A549 (cell line): Measurements from ENCODE around the gene PLSCR5. TPM values are rescaled to one million over a fixed set of nuclear protein-coding genes. Genes with fewer than 3 reads are reported as not detected.

ENCODE experiments used
- ATAC-seq, 2 experiments: fragments of 200-7000 bp in 1 of 2; fragments of >200 bp in 1 of 2; cut with Nextera tagmentation in 1 of 2; cut with Tn5 transposase in 1 of 2; 3 replicates each; pipeline versions ENCODE4 v1.8.0 to v1.9.1; 2018 to 2020; ENCODE audit warnings: mild to moderate bottlenecking in 1 of 2, moderate library complexity in 1 of 2
- CTCF ChIA-PET: fragments of 300-600 bp; sonication (Branson Sonifier 250); formaldehyde crosslinking; extraction: SDS; loops from one replicate; lab custom pipeline; 2021; ENCODE audit warnings: antibody characterized with exemption, inconsistent platforms; lab: Yijun Ruan, JAX
- POLR2A ChIA-PET: fragments of 350-600 bp; formaldehyde crosslinking; extraction: SDS; loops from one replicate; lab custom pipeline; 2021; ENCODE audit warnings: antibody characterized with exemption, inconsistent platforms; lab: Yijun Ruan, JAX
- DNase-seq, 2 experiments: peaks; one replicate each; pipeline versions ENCODE4 v3.0.0 to v3.0.0-alpha.2; 2011 to 2016; ENCODE audit warnings: low read depth in 1 of 2, low spot score in 1 of 2
- FAIRE-seq: peaks from 2 replicates; lab custom pipeline; 2011; peaks lifted over from hg19 to GRCh38; lab: Jason Lieb, UNC
- H3K27ac ChIP-seq, 2 experiments: fragments of >200 bp; sonication (Bioruptor Twin); formaldehyde crosslinking; 3 replicates each; pipeline ENCODE4 v1.5.1; 2016 to 2017
- H3K4me1 ChIP-seq: fragments of >200 bp; sonication (Bioruptor Twin); formaldehyde crosslinking; 3 replicates; pipeline ENCODE4 v1.6.1; 2016
- H3K4me2 ChIP-seq: fragments of >200 bp; sonication (Bioruptor Twin); formaldehyde crosslinking; 3 replicates; pipeline ENCODE4 v1.6.1; 2016
- H3K4me3 ChIP-seq: fragments of >200 bp; sonication (Bioruptor Twin); formaldehyde crosslinking; 3 replicates; pipeline ENCODE4 v1.5.1; 2016
- H3K9me3 ChIP-seq: fragments of >200 bp; sonication (Bioruptor Twin); formaldehyde crosslinking; 3 replicates; pipeline ENCODE4 v1.6.1; 2016
- ATOH8 ChIP-seq: fragments of 250-450 bp; sonication (Bioruptor Pico); IDR thresholded peaks from 2 replicates; pipeline ENCODE4 v1.5.0; 2020; ENCODE audit warnings: low read depth, mild to moderate bottlenecking, moderate library complexity
- BHLHE40 ChIP-seq: IDR thresholded peaks from 2 replicates; pipeline ENCODE4 v1.6.1; 2012; ENCODE audit warnings: low read depth, low read length, inconsistent platforms
- CHD2 ChIP-seq: fragments of 150-350 bp; IDR thresholded peaks from 2 replicates; pipeline ENCODE4 v1.6.1; 2014; ENCODE audit warnings: low read length; ENCODE audit not compliant: partially characterized antibody
- CTCF ChIP-seq: fragments of >200 bp; sonication (Bioruptor Twin); formaldehyde crosslinking; IDR thresholded peaks from 3 replicates; pipeline ENCODE4 v1.5.1; 2016
- E2F6 ChIP-seq: IDR thresholded peaks from 2 replicates; pipeline ENCODE4 v1.6.1; 2012; ENCODE audit warnings: low read depth, borderline replicate concordance
- EP300 ChIP-seq, 2 experiments: fragments of >200 bp; sonication (Bioruptor Twin); formaldehyde crosslinking; IDR thresholded peaks; 2 replicates in 1 of 2; 3 replicates in 1 of 2; pipeline ENCODE4 v1.6.1; 2016 to 2017
- ESRRA ChIP-seq: fragments of 150-350 bp; IDR thresholded peaks from 2 replicates; pipeline ENCODE4 v1.6.1; 2014; ENCODE audit warnings: mild to moderate bottlenecking, low read length, borderline replicate concordance
- GATA3 ChIP-seq: IDR thresholded peaks from 2 replicates; pipeline ENCODE4 v1.6.1; 2012; ENCODE audit warnings: borderline replicate concordance
- HES2 ChIP-seq: fragments of >200 bp; sonication (Bioruptor Twin); formaldehyde crosslinking; IDR thresholded peaks from 2 replicates; pipeline ENCODE4 v1.6.1; 2016
- HOXA7 ChIP-seq: fragments of 250-450 bp; sonication (Bioruptor Pico); IDR thresholded peaks from 2 replicates; pipeline ENCODE4 v1.5.0; 2020; ENCODE audit warnings: mild to moderate bottlenecking, moderate library complexity
- HOXB5 ChIP-seq: fragments of 250-450 bp; sonication (Bioruptor Pico); IDR thresholded peaks from 2 replicates; pipeline ENCODE4 v1.5.0; 2020; ENCODE audit warnings: mild to moderate bottlenecking, moderate library complexity
- MAFK ChIP-seq: fragments of 450-650 bp; IDR thresholded peaks from 2 replicates; pipeline ENCODE4 v1.6.1; 2014; ENCODE audit not compliant: partially characterized antibody
- PBX3 ChIP-seq: IDR thresholded peaks from 2 replicates; pipeline ENCODE4 v1.6.1; 2012
- RAD21 ChIP-seq, 2 experiments: fragments of >200 bp in 1 of 2; sonication (Bioruptor Twin) in 1 of 2; formaldehyde crosslinking in 1 of 2; IDR thresholded peaks in 1 of 2; conservative IDR thresholded peaks in 1 of 2; 2 replicates in 1 of 2; 3 replicates in 1 of 2; pipeline ENCODE4 v1.6.1; 2012 to 2018; ENCODE audit warnings: inconsistent platforms in 1 of 2
- RARB ChIP-seq: fragments of 250-450 bp; sonication (Bioruptor Pico); IDR thresholded peaks from 2 replicates; pipeline ENCODE4 v1.8.0; 2021; ENCODE audit warnings: mild to moderate bottlenecking, moderate library complexity
- RCOR1 ChIP-seq: fragments of 150-350 bp; IDR thresholded peaks from 2 replicates; pipeline ENCODE4 v1.6.1; 2014; ENCODE audit warnings: antibody characterized with exemption, low read length, low read depth
- RFX5 ChIP-seq: fragments of 450-650 bp; IDR thresholded peaks from 2 replicates; pipeline ENCODE4 v1.7.1; 2014; ENCODE audit warnings: antibody characterized with exemption, mild to moderate bottlenecking, moderate library complexity
- SMC3 ChIP-seq: fragments of >200 bp; sonication (Bioruptor Twin); formaldehyde crosslinking; IDR thresholded peaks from 3 replicates; pipeline ENCODE4 v1.6.1; 2018; ENCODE audit warnings: inconsistent platforms
- TP53 ChIP-seq: fragments of 250-450 bp; sonication (Bioruptor Pico); IDR thresholded peaks from 2 replicates; pipeline ENCODE4 v1.5.0; 2021; ENCODE audit warnings: mild to moderate bottlenecking, moderate library complexity
- USF2 ChIP-seq: fragments of 450-650 bp; IDR thresholded peaks from 2 replicates; pipeline ENCODE4 v1.6.1; 2014; ENCODE audit warnings: antibody characterized with exemption
- WGBS: methylation state at CpG from one replicate; pipeline ENCODE4 v1.1.6; 2017; ENCODE audit errors: missing lambda C conversion rate; 5-methylcytosine and 5-hydroxymethylcytosine counted together
- polyA plus RNA-seq, 4 experiments: library from polyadenylated mRNA; depleted of rRNA in 3 of 4; stranded (reverse); fragments of >200 nt; fragmentation: RNase III in 1 of 4; extraction: RNeasy Plus Mini Kit Qiagen cat#74134 plus additional on column Dnase treatment in 1 of 4; gene quantifications; 2 replicates in 3 of 4; 3 replicates in 1 of 4; pipeline ENCODE4 v1.2.3, GENCODE V29; 2011 to 2017

Gene PLSCR5
- polyA plus RNA-seq, 2 of the 4 experiments (the other 2 are of a cell fraction), result not detected

GRCh38 chr3:146581951-146582467 lies 23.1 kb downstream of the PLSCR5 start:
- ChIA-PET POLR2A (no interaction called here), CTCF (interaction anchor here (1.0 to 1.2 kb wide), 3 partner anchors 56 to 360 kb away, joined by 3 to 5 read pairs (median 4); no protein-coding TSS in a partner anchor)
- ATAC-seq (no peak), DNase-seq (peak in 1 of 2 experiments; percentile 13), FAIRE-seq (no peak)
- Histone ChIP-seq H3K9me3 (peaks cover 20% of the 10 kb centered on the region), H3K4me2 (no peak overlapping the region), H3K4me3 (no peak overlapping the region), H3K4me1 (no peaks in the 10 kb centered on the region), H3K27ac (0 out of 6 replicates have a peak overlapping the region, but pooled peaks of 1 of the 2 experiments have one; percentile 16)
- no peak for TF ChIP-seq RFX5
- no peak for TF ChIP-seq USF2
- no peak for TF ChIP-seq E2F6
- no peak for TF ChIP-seq MAFK
- TF ChIP-seq TP53, result no peak
- TF ChIP-seq GATA3, result no peak
- TF ChIP-seq HES2, result no peak
- TF ChIP-seq ESRRA, result no peak

GRCh38 chr3:146581080-146581601 lies 24.0 kb downstream of the PLSCR5 start:
- POLR2A ChIA-PET, result no interaction called here
- FAIRE-seq (peak; percentile 65), DNase-seq (no peak), ATAC-seq (no peak)
- peaks cover 20% of the 10 kb centered on the region for H3K9me3 ChIP-seq
- H3K4me1 ChIP-seq, result no peaks in the 10 kb centered on the region
- no peak overlapping the region for H3K4me2 ChIP-seq
- no peak overlapping the region for H3K4me3 ChIP-seq
- WGBS, result 23% methylated on average over 1 of the region's 1 CpG
- TF ChIP-seq ATOH8 (CRISPR knock-in tag) (no peak), RAD21 (conservative IDR thresholded peaks at IDR 0.05 in 1 of 2, IDR thresholded peaks at IDR 0.05 in 1 of 2) (no peak), EP300 (IDR thresholded peaks at IDR 0.05) (no peak), GATA3 (no peak), ESRRA (no peak), PBX3 (no peak), HOXA7 (CRISPR knock-in tag) (no peak)
- CTCF ChIA-PET, result interaction anchor here (0.7 to 2.5 kb wide), 7 partner anchors 8 to 361 kb away, joined by 3 to 10 read pairs (median 3); no protein-coding TSS in a partner anchor
- H3K27ac ChIP-seq, result no peak overlapping the region

GRCh38 chr3:146577662-146578061 lies 27.5 kb downstream of the PLSCR5 start:
- ChIA-PET CTCF (interaction anchor here (0.6 to 2.5 kb wide), 33 partner anchors 10 to 517 kb away, joined by 3 to 35 read pairs (median 4); partner anchors contain the start of gene PLSCR2), POLR2A (no interaction called here)
- no peak for TF ChIP-seq EP300 (IDR thresholded peaks at IDR 0.05)
- no peak for TF ChIP-seq CHD2
- no peak for TF ChIP-seq BHLHE40
- peak; percentile 90 to 93 for TF ChIP-seq RAD21 (conservative IDR thresholded peaks at IDR 0.05 in 1 of 2, IDR thresholded peaks at IDR 0.05 in 1 of 2)
- TF ChIP-seq RARB (CRISPR knock-in tag), result no peak
- no peak for TF ChIP-seq TP53
- TF ChIP-seq RCOR1, result no peak
- peak; percentile 82 for TF ChIP-seq CTCF
- peak; percentile 92 for TF ChIP-seq SMC3
- no peak for TF ChIP-seq HOXB5 (CRISPR knock-in tag)
- H3K4me2 ChIP-seq, result no peak overlapping the region
- peaks cover 8% of the 10 kb centered on the region; the same call in 2 of the 3 replicates for H3K9me3 ChIP-seq
- ATAC-seq (peak; percentile 56 to 82; a peak in 4 of 6 replicates), DNase-seq (peak in 1 of 2 experiments; percentile 70), FAIRE-seq (peak; percentile 13)
- H3K4me3 ChIP-seq, result no peak overlapping the region
- H3K27ac ChIP-seq, result no peak overlapping the region
- H3K4me1 ChIP-seq, result no peaks in the 10 kb centered on the region
